Loucy (cell line): ENCODE results near the gene MYO10.

ENCODE experiments used
- CTCF ChIP-seq: fragments of 200-600 bp; sonication (generic); conservative IDR thresholded peaks from 2 replicates; pipeline ENCODE4 v1.5.1; 2014; ENCODE audit warnings: mild to moderate bottlenecking, antibody characterized with exemption, low read length
- EZH2phosphoT487 ChIP-seq: fragments of 200-600 bp; IDR thresholded peaks from 2 replicates; pipeline ENCODE4 v1.6.1; 2018; ENCODE audit warnings: antibody characterized with exemption, mild to moderate bottlenecking, moderate library complexity, borderline replicate concordance

- TF ChIP-seq CTCF (no peak), EZH2phosphoT487 (no peak)
Measured at GRCh38 chr5:16704945-16705344, 231.1 kb downstream of the MYO10 start.
